22Rv1 (cell line): ENCODE measurements around the gene JHY.

Experiments used
- CTCF ChIP-seq: fragments of 450-650 bp; IDR thresholded peaks from 2 replicates; pipeline ENCODE4 v1.5.1; 2017; ENCODE audit warnings: mild to moderate bottlenecking
- ZFX ChIP-seq: fragments of 450-650 bp; IDR thresholded peaks from 2 replicates; pipeline ENCODE4 v1.6.1; 2017; ENCODE audit warnings: antibody characterized with exemption, borderline replicate concordance

GRCh38 chr11:122874991-122875390, 7.6 kb upstream of the JHY start:
- no peak for TF ChIP-seq CTCF
- TF ChIP-seq ZFX, result no peak
